IMR-90 (cell line): ENCODE data around the gene TBC1D16. TPM values are rescaled to one million over a fixed set of nuclear protein-coding genes. Genes with fewer than 3 reads are reported as not detected.

Experiments used
- ATAC-seq: fragments of 200-7000 bp; cut with Tn5 transposase; 2 replicates; pipeline ENCODE4 v1.9.1; 2020; ENCODE audit warnings: low read depth, mild to moderate bottlenecking, moderate library complexity
- BruUV-seq: library from RNA; stranded (reverse); fragments of 400-500 nt; replicated peaks from 2 replicates; lab custom pipeline; 2021; lab: Mats Ljungman, UMichigan
- CTCF ChIA-PET: fragments of 300-600 bp; formaldehyde crosslinking; extraction: SDS; loops from one replicate; lab custom pipeline; 2021; ENCODE audit warnings: antibody characterized with exemption; lab: Yijun Ruan, JAX
- POLR2A ChIA-PET: fragments of 300-600 bp; sonication (Branson Sonifier 250); formaldehyde crosslinking; loops from one replicate; lab custom pipeline; 2022; ENCODE audit warnings: antibody characterized with exemption; ENCODE audit not compliant: unreplicated experiment; lab: Charles Lee
- DNase-seq: peaks from one replicate; pipeline ENCODE4 v3.0.0; 2013
- H2AFZ ChIP-seq: replicated peaks from 2 replicates; pipeline ENCODE3; 2013; ENCODE audit warnings: low read length, mild to moderate bottlenecking; ENCODE audit not compliant: poor library complexity
- H2AK5ac ChIP-seq: 2 replicates; pipeline ENCODE4 v1.6.1; 2013; ENCODE audit warnings: low read depth, low read length, inconsistent platforms
- H2AK9ac ChIP-seq: replicated peaks from 2 replicates; pipeline ENCODE3; 2013; ENCODE audit warnings: mild to moderate bottlenecking, low read depth, low read length, moderate library complexity; ENCODE audit not compliant: poor library complexity
- H2BK120ac ChIP-seq: 2 replicates; pipeline ENCODE4 v1.6.1; 2013; ENCODE audit warnings: low read depth, low read length, inconsistent platforms
- H2BK15ac ChIP-seq: 3 replicates; pipeline ENCODE4 v1.6.1; 2013; ENCODE audit warnings: low read depth, low read length, inconsistent platforms
- H2BK20ac ChIP-seq: 2 replicates; pipeline ENCODE4 v1.6.1; 2013; ENCODE audit warnings: low read depth, mild to moderate bottlenecking, inconsistent platforms, low read length, moderate library complexity
- H2BK5ac ChIP-seq: 2 replicates; pipeline ENCODE4 v1.6.1; 2013; ENCODE audit warnings: mild to moderate bottlenecking, low read depth, low read length, inconsistent platforms; ENCODE audit not compliant: poor library complexity, severe bottlenecking
- H3K14ac ChIP-seq: replicated peaks from 2 replicates; pipeline ENCODE4 v1.6.1; 2013; ENCODE audit warnings: low read depth, low read length, inconsistent platforms
- H3K18ac ChIP-seq: 2 replicates; pipeline ENCODE4 v1.6.1; 2013; ENCODE audit warnings: low read depth, low read length, control low read depth
- H3K23ac ChIP-seq: 2 replicates; pipeline ENCODE4 v1.6.1; 2013; ENCODE audit warnings: low read depth, low read length, inconsistent platforms
- H3K27ac ChIP-seq: 2 replicates; pipeline ENCODE4 v1.5.1; 2013; ENCODE audit warnings: mild to moderate bottlenecking, control low read depth, low read length; ENCODE audit not compliant: insufficient read depth
- H3K27me3 ChIP-seq: 2 replicates; pipeline ENCODE4 v1.6.1; 2013; ENCODE audit warnings: low read length; ENCODE audit not compliant: control insufficient read depth, insufficient read depth
- H3K36me3 ChIP-seq: 2 replicates; pipeline ENCODE4 v1.6.1; 2013; ENCODE audit warnings: low read length, mixed read lengths; ENCODE audit not compliant: control insufficient read depth, insufficient read depth
- H3K4ac ChIP-seq: 2 replicates; pipeline ENCODE4 v1.6.1; 2013; ENCODE audit warnings: low read depth, low read length, inconsistent platforms
- H3K4me1 ChIP-seq: 2 replicates; pipeline ENCODE4 v1.6.1; 2013; ENCODE audit warnings: low read length, mixed read lengths; ENCODE audit not compliant: control insufficient read depth, insufficient read depth
- H3K4me2 ChIP-seq: 2 replicates; pipeline ENCODE4 v1.6.1; 2013; ENCODE audit warnings: low read depth, mild to moderate bottlenecking, control low read depth, low read length, moderate library complexity
- H3K4me3 ChIP-seq: 2 replicates; pipeline ENCODE4 v1.5.1; 2013; ENCODE audit warnings: low read depth, mild to moderate bottlenecking, control low read depth, low read length, moderate library complexity; ENCODE audit not compliant: insufficient read depth
- H3K56ac ChIP-seq: 2 replicates; pipeline ENCODE4 v1.6.1; 2013; ENCODE audit warnings: low read length, inconsistent platforms; ENCODE audit not compliant: insufficient read depth; ENCODE audit errors: extremely low read depth
- H3K79me1 ChIP-seq, 2 experiments: 2 replicates each; pipeline ENCODE4 v1.6.1; 2013; ENCODE audit warnings: low read length in 2 of 2, inconsistent platforms in 1 of 2, low read depth in 1 of 2
- H3K9ac ChIP-seq: 2 replicates; pipeline ENCODE4 v1.6.1; 2013; ENCODE audit warnings: low read depth, low read length, control low read depth
- H3K9me1 ChIP-seq: 2 replicates; pipeline ENCODE4 v1.6.1; 2013; ENCODE audit warnings: low read length, inconsistent platforms; ENCODE audit not compliant: insufficient read depth
- H3K9me3 ChIP-seq: 2 replicates; pipeline ENCODE4 v1.6.1; 2013; ENCODE audit warnings: low read length; ENCODE audit not compliant: control insufficient read depth, insufficient read depth
- H4K20me1 ChIP-seq: 2 replicates; pipeline ENCODE4 v1.6.1; 2013; ENCODE audit warnings: low read length, inconsistent platforms; ENCODE audit not compliant: insufficient read depth
- H4K5ac ChIP-seq: 2 replicates; pipeline ENCODE4 v1.6.1; 2013; ENCODE audit warnings: mild to moderate bottlenecking, low read depth, low read length, control low read depth
- H4K8ac ChIP-seq, 2 experiments: 2 replicates each; pipeline ENCODE4 v1.6.1; 2013; ENCODE audit warnings: low read depth in 2 of 2, low read length in 2 of 2, control low read depth in 1 of 2, inconsistent platforms in 1 of 2
- H4K91ac ChIP-seq: 2 replicates; pipeline ENCODE4 v1.6.1; 2013; ENCODE audit warnings: low read depth, low read length, inconsistent platforms; ENCODE audit not compliant: insufficient read depth
- BHLHE40 ChIP-seq: fragments of 150-350 bp; IDR thresholded peaks from 2 replicates; pipeline ENCODE4 v1.6.1; 2016; ENCODE audit warnings: mild to moderate bottlenecking, low read depth, low read length
- CEBPB ChIP-seq: IDR thresholded peaks from 2 replicates; pipeline ENCODE4 v1.6.1; 2012; ENCODE audit warnings: low read depth, low read length, improper control_type of control experiment
- CHD1 ChIP-seq: IDR thresholded peaks from 2 replicates; pipeline ENCODE4 v1.6.1; 2012; ENCODE audit warnings: low read depth, low read length, improper control_type of control experiment
- FOS ChIP-seq: fragments of 150-350 bp; IDR thresholded peaks from 2 replicates; pipeline ENCODE4 v1.6.1; 2016; ENCODE audit warnings: low read depth, low read length
- MAFK ChIP-seq: IDR thresholded peaks from 2 replicates; pipeline ENCODE4 v1.6.1; 2012; ENCODE audit warnings: low read depth, low read length, improper control_type of control experiment
- MAZ ChIP-seq: IDR thresholded peaks from 2 replicates; pipeline ENCODE4 v1.6.1; 2012; ENCODE audit warnings: low read depth, mild to moderate bottlenecking, low read length, improper control_type of control experiment, moderate library complexity, borderline replicate concordance
- MXI1 ChIP-seq: IDR thresholded peaks from 2 replicates; pipeline ENCODE4 v1.6.1; 2012; ENCODE audit warnings: low read depth, mild to moderate bottlenecking, low read length, moderate library complexity, borderline replicate concordance
- NFE2L2 ChIP-seq: fragments of 150-350 bp; IDR thresholded peaks from 2 replicates; pipeline ENCODE4 v1.6.1; 2016; ENCODE audit warnings: low read depth, mild to moderate bottlenecking, low read length
- POLR2A ChIP-seq: IDR thresholded peaks from 2 replicates; pipeline ENCODE4 v1.6.1; 2012; ENCODE audit warnings: mild to moderate bottlenecking, low read depth, low read length
- RAD21 ChIP-seq: IDR thresholded peaks from 2 replicates; pipeline ENCODE4 v1.6.1; 2012; ENCODE audit warnings: low read length, improper control_type of control experiment
- RCOR1 ChIP-seq: IDR thresholded peaks from 2 replicates; pipeline ENCODE4 v1.6.1; 2012; ENCODE audit warnings: mild to moderate bottlenecking, low read length, improper control_type of control experiment; ENCODE audit not compliant: insufficient replicate concordance
- RFX5 ChIP-seq: IDR thresholded peaks from 2 replicates; pipeline ENCODE4 v1.8.0; 2012; ENCODE audit warnings: low read depth, mild to moderate bottlenecking, low read length, moderate library complexity
- WGBS, 2 experiments: methylation state at CpG; one replicate each; pipeline versions ENCODE4 v1.1.5 to v1.1.7; 2013; ENCODE audit warnings: missing lambda C conversion rate in 2 of 2; ENCODE audit not compliant: insufficient read length in 1 of 2; ENCODE audit errors: extremely low coverage in 2 of 2; 5-methylcytosine and 5-hydroxymethylcytosine counted together
- dilution Hi-C: fragments of 300-500 bp; cut with HindIII; formaldehyde crosslinking; loops from one replicate; pipeline ENCODE4 v1.14.3; 2018; ENCODE audit warnings: low sequenced_read_pairs; ENCODE audit not compliant: unreplicated experiment
- in situ Hi-C: fragments of 300-500 bp; cut with MboI; formaldehyde crosslinking; loops from 3 replicates; pipeline ENCODE4 v1.14.3; 2019; ENCODE audit warnings: low sequenced_read_pairs, inconsistent platforms, mixed read lengths
- intact Hi-C: fragments of 100-400 bp; cut with micrococcal nuclease; formaldehyde crosslinking; loops from 2 replicates; pipeline ENCODE4 v1.10.0; 2022
- polyA plus RNA-seq, 3 experiments: library from polyadenylated mRNA; depleted of rRNA; stranded (reverse); fragments of >200 nt; gene quantifications; 2 replicates each; pipeline ENCODE4 v1.2.3, GENCODE V29; 2012; ENCODE audit warnings: low replicate concordance in 1 of 3
- total RNA-seq: library from RNA; depleted of rRNA; stranded (reverse); fragments of >200 nt; gene quantifications from 2 replicates; pipeline ENCODE4 v1.2.3, GENCODE V29; 2012
- TF ChIP-seq, protein P1 (sequence below): fragments of 150-350 bp; IDR thresholded peaks from 2 replicates; pipeline ENCODE4 v1.6.1; 2017; ENCODE audit warnings: mild to moderate bottlenecking, antibody characterized with exemption, low read length, low read depth
- TF ChIP-seq, protein P2 (sequence below): fragments of 150-350 bp; IDR thresholded peaks from 2 replicates; pipeline ENCODE4 v1.6.1; 2016; ENCODE audit warnings: low read depth, mild to moderate bottlenecking, low read length, moderate library complexity, borderline replicate concordance
- TF ChIP-seq, protein P3 (sequence below): conservative IDR thresholded peaks from 2 replicates; pipeline ENCODE4 v1.5.1; 2012; ENCODE audit warnings: mild to moderate bottlenecking, low read depth, low read length, improper control_type of control experiment

Gene TBC1D16
- total and polyA plus RNA-seq, 2 of the 4 experiments (the other 2 are of a cell fraction) = 10.1 to 16.7 TPM

DNA sequence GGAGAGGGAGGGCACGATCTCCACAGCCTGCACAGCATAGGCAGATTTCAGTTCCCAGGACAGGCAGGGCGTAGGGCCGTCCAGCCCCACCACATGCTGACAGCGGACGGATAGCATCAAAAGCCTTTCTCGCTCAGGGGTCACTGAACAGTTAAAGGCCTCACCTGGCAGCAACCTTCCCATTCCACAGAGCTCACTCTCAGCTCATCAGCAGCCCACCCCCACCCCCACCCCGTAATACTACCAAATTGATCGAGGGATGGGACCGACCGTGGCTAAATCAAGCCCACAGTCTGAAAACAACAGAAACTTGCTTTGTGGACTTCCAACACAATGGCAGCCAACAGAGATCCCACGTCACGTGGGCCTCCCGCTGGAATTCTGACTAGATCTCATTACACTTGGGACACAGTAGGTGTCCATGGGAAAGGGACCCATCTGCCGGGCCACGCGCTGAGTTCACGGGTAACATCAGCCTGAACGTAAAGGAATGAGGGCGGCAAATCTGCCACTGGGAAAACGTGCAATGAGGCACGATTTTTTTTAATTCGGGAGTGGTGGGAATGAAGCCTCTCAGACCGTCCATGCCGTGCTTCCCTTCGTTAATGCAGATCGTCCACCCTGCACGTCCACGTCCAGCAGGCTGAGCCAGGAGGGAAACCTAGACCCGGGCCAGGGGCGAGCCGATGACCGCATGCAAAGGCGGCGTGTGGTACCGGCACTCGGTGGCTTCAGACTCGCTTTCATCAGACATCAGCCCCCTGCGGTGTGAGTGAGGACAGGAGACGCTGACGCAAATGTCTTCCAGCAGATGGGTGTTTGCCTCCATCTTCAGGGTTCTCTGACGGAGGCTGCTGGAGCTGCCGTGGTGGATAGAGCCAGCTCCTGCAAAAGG is 92.1 kb downstream of the TBC1D16 start:
- Histone ChIP-seq H3K4ac (no peak overlapping the region), H3K27me3 (no peaks in the 10 kb centered on the region), H2AK5ac (no peak overlapping the region), H3K9me3 (no peaks in the 10 kb centered on the region), H3K23ac (no peak overlapping the region), H4K20me1 (peaks cover 5% of the 10 kb centered on the region), H4K5ac (no peak overlapping the region), H3K4me2 (no peak overlapping the region), H2BK15ac (no peak overlapping the region), H3K4me1 (peaks cover 6% of the 10 kb centered on the region; the same call in 1 of the 2 replicates), H3K9me1 (peaks cover 4% of the 10 kb centered on the region; the same call in 1 of the 2 replicates), H3K18ac (no peak overlapping the region), H3K79me1 (no peaks in the 10 kb centered on the region; a peak in 1 of 4 replicates), H3K27ac (no peak overlapping the region), H3K56ac (no peak overlapping the region), H2AK9ac (peak overlapping the region; percentile 79), H2BK120ac (no peak overlapping the region), H2BK5ac (no peak overlapping the region), H3K4me3 (no peak overlapping the region), H4K8ac (no peak overlapping the region), H3K36me3 (peaks cover 50% of the 10 kb centered on the region), H2BK20ac (no peak overlapping the region), H4K91ac (no peak overlapping the region), H3K9ac (no peak overlapping the region), H3K14ac (no peak overlapping the region), H2AFZ (no peak overlapping the region)
- BruUV-seq = no TSS peak
- dilution Hi-C loops = no loop called here
- in situ Hi-C loops = no loop called here
- intact Hi-C loops = no loop called here
- ATAC-seq (no peak), DNase-seq (no peak)
- ChIA-PET CTCF (no interaction called here), POLR2A (no interaction called here)
- WGBS, 2 experiments = 91% methylated on average over 31 of the region's 42 CpGs; no CpG with 5 or more reads in 1 of the 2 experiments
- TF ChIP-seq, protein P1, sequence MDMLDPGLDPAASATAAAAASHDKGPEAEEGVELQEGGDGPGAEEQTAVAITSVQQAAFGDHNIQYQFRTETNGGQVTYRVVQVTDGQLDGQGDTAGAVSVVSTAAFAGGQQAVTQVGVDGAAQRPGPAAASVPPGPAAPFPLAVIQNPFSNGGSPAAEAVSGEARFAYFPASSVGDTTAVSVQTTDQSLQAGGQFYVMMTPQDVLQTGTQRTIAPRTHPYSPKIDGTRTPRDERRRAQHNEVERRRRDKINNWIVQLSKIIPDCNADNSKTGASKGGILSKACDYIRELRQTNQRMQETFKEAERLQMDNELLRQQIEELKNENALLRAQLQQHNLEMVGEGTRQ = no peak
- no peak for TF ChIP-seq CHD1
- no peak for TF ChIP-seq RAD21
- no peak for TF ChIP-seq RFX5
- TF ChIP-seq MXI1 = no peak
- TF ChIP-seq, protein P2, sequence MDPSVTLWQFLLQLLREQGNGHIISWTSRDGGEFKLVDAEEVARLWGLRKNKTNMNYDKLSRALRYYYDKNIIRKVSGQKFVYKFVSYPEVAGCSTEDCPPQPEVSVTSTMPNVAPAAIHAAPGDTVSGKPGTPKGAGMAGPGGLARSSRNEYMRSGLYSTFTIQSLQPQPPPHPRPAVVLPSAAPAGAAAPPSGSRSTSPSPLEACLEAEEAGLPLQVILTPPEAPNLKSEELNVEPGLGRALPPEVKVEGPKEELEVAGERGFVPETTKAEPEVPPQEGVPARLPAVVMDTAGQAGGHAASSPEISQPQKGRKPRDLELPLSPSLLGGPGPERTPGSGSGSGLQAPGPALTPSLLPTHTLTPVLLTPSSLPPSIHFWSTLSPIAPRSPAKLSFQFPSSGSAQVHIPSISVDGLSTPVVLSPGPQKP = no peak
- no peak for TF ChIP-seq FOS
- TF ChIP-seq MAZ = no peak
- no peak for TF ChIP-seq BHLHE40
- TF ChIP-seq, protein P3, sequence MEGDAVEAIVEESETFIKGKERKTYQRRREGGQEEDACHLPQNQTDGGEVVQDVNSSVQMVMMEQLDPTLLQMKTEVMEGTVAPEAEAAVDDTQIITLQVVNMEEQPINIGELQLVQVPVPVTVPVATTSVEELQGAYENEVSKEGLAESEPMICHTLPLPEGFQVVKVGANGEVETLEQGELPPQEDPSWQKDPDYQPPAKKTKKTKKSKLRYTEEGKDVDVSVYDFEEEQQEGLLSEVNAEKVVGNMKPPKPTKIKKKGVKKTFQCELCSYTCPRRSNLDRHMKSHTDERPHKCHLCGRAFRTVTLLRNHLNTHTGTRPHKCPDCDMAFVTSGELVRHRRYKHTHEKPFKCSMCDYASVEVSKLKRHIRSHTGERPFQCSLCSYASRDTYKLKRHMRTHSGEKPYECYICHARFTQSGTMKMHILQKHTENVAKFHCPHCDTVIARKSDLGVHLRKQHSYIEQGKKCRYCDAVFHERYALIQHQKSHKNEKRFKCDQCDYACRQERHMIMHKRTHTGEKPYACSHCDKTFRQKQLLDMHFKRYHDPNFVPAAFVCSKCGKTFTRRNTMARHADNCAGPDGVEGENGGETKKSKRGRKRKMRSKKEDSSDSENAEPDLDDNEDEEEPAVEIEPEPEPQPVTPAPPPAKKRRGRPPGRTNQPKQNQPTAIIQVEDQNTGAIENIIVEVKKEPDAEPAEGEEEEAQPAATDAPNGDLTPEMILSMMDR = no peak
- no peak for TF ChIP-seq RCOR1
- TF ChIP-seq MAFK = no peak
- no peak for TF ChIP-seq CEBPB
- TF ChIP-seq NFE2L2 = no peak
- no peak for TF ChIP-seq POLR2A
